Hepatocyte (in vitro differentiated cells): ENCODE results near the gene C1orf115.

Experiments used
- EZH2 ChIP-seq: fragments of 200-600 bp; sonication (generic); IDR thresholded peaks from 2 replicates; pipeline ENCODE4 v1.6.1; 2016; ENCODE audit warnings: antibody characterized with exemption, mild to moderate bottlenecking, borderline replicate concordance
- EZH2phosphoT487 ChIP-seq: fragments of 200-600 bp; sonication (generic); IDR thresholded peaks from one replicate; pipeline ENCODE4 v1.6.1; 2018; ENCODE audit warnings: antibody characterized with exemption, mild to moderate bottlenecking, low read depth, moderate library complexity; ENCODE audit not compliant: unreplicated experiment, severe bottlenecking
- TF ChIP-seq, protein P1 (sequence below): fragments of 200-600 bp; sonication (generic); IDR thresholded peaks from 2 replicates; pipeline ENCODE4 v1.5.1; 2016; ENCODE audit warnings: antibody characterized with exemption, mild to moderate bottlenecking; ENCODE audit not compliant: poor library complexity

DNA sequence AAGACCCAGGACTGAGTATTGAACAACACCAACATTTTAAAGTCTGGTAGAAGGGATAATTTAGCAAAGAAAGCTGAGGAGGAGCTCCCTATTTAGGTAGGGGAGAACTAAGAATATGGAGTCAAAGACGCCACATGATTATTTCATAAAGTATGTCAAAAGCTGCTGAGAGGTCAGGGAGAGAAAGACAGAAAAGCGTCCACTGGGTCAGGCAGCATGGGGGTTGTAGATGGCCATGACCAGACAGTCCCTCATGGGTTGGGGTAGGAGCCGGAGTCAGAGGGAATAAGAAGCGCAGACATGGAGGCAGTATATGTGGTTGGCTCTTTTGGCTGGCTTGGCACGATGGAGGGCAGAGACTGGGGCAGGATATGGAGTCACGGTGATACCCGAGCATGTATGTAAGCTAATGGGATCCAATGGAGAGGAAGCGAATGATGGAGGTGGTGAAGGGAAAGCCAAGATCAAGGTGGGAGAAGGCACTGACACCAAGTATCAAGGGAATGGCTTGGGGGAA, 4.8 kb downstream of the C1orf115 start:
- TF ChIP-seq, protein P1, sequence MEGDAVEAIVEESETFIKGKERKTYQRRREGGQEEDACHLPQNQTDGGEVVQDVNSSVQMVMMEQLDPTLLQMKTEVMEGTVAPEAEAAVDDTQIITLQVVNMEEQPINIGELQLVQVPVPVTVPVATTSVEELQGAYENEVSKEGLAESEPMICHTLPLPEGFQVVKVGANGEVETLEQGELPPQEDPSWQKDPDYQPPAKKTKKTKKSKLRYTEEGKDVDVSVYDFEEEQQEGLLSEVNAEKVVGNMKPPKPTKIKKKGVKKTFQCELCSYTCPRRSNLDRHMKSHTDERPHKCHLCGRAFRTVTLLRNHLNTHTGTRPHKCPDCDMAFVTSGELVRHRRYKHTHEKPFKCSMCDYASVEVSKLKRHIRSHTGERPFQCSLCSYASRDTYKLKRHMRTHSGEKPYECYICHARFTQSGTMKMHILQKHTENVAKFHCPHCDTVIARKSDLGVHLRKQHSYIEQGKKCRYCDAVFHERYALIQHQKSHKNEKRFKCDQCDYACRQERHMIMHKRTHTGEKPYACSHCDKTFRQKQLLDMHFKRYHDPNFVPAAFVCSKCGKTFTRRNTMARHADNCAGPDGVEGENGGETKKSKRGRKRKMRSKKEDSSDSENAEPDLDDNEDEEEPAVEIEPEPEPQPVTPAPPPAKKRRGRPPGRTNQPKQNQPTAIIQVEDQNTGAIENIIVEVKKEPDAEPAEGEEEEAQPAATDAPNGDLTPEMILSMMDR = no peak
- TF ChIP-seq EZH2phosphoT487 (no peak), EZH2 (no peak)
